Measurements from ENCODE around the gene LRRFIP1.

LRRFIP1 gene

DNA sequence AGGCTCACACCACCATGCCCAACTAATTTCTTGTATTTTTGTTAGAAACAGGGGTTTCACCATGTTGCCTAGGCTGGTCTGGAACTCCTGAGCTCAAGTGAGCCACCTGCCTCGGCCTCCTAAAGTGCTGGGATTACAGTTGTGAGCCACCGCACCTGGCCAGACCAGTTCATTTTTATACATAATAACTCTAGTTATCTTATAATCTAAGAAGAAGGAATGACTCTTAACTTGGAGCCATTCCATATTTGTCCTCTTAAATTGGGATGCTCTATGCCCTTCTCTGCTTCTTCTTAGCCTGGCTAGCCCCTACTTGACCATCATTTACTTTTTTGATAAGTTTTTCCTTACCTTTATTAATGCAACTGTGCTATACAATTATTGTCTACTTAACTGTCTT lies 174.1 kb downstream of the LRRFIP1 start:
- no peak for DNase-seq (ENCODE audit: low read depth)
- no peak overlapping the region for H3K4me3 ChIP-seq (replicated peaks; ENCODE audit: low read depth, low read length)
- TF ChIP-seq, protein P1, sequence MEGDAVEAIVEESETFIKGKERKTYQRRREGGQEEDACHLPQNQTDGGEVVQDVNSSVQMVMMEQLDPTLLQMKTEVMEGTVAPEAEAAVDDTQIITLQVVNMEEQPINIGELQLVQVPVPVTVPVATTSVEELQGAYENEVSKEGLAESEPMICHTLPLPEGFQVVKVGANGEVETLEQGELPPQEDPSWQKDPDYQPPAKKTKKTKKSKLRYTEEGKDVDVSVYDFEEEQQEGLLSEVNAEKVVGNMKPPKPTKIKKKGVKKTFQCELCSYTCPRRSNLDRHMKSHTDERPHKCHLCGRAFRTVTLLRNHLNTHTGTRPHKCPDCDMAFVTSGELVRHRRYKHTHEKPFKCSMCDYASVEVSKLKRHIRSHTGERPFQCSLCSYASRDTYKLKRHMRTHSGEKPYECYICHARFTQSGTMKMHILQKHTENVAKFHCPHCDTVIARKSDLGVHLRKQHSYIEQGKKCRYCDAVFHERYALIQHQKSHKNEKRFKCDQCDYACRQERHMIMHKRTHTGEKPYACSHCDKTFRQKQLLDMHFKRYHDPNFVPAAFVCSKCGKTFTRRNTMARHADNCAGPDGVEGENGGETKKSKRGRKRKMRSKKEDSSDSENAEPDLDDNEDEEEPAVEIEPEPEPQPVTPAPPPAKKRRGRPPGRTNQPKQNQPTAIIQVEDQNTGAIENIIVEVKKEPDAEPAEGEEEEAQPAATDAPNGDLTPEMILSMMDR (IDR thresholded peaks at IDR 0.05; ENCODE audit: low read length, missing control alignments) = no peak

DNA sequence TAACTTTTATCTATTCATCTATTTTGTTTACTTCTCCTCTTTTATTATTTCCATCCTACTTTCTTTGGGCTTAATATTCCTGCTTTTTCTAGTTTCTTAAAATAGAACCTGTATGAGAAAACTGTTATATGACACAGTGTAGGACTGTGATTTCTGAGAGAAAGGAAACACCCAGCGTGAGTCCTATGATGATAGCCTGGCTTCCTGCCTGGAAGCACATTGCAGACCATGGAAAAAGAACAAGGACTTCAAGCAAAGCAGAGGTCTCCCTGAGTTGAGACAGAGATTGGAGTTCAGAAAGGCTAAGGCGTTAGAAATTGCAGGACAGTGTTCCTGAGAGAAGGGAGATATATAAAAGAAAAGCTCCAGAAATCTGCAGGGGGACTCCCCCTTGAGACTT lies 178.9 kb downstream of the LRRFIP1 start:
- peak; percentile 45 for DNase-seq (ENCODE audit: low read depth)
- H3K4me3 ChIP-seq (replicated peaks; ENCODE audit: low read depth, low read length) = no peak overlapping the region
- TF ChIP-seq, protein P1 (IDR thresholded peaks at IDR 0.05; ENCODE audit: low read length, missing control alignments) = no peak

DNA sequence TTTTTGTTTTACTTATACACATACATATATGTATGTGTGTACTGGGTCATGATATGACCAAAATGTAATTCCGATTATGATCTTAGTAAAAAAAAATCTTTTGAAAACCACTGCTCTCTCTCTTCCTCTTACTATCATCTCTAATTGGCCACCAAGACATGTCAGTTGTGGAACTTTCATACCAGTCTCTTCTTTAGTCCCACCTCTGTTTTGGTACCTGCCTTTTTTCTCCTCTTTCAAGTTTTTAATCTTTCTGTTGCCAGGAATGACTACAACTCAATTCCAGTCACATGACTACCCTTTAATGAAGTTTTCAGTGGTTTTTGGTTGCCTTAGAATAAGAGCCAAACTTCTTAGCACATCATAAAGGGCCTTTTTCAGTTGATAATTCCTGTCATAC lies 188.2 kb downstream of the LRRFIP1 start:
- no peak for DNase-seq (ENCODE audit: low read depth)
- H3K4me3 ChIP-seq (replicated peaks; ENCODE audit: low read depth, low read length) = no peak overlapping the region
- TF ChIP-seq, protein P1 (IDR thresholded peaks at IDR 0.05; ENCODE audit: low read length, missing control alignments) = no peak

DNA sequence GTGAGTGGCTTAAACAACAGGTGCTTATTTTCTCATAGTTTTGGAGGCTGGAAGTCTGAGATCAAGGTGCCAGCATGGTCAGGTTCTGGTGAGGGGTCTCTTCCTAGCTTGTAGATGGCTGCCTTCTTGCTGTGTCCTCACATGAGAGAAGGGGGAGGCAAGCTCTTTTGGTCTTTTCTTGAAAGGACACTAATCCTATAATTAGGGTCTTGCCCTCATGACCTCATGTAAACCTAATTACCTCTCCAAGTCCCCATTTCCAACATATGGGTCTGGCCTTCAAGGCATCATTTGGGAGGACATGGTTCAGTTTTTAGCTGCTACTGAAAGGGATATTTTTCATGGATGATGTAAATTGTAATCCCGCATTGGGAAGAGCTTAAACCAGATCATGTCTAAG lies 189.1 kb downstream of the LRRFIP1 start:
- TF ChIP-seq, protein P1 (IDR thresholded peaks at IDR 0.05; ENCODE audit: low read length, missing control alignments) = no peak
- no peak for DNase-seq (ENCODE audit: low read depth)
- no peak overlapping the region for H3K4me3 ChIP-seq (replicated peaks; ENCODE audit: low read depth, low read length)

DNA sequence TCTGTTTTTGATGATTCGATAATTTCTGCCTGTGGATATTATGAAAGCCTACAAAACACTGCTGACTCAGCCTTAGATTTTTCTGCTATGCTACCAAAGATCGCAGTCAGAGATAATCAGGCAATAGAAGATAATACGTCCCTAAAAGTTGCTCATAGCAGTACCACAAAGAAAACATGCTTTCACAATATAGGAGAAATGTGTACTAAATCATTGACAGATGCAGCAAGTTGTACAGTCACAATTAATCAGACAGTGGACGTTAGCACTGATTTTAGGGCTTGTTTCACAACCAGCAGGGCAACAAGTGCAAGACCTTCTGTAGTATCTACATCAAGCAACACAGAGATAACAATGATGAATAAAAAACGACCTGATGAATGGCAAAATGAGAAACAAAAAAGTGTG lies 190.7 kb downstream of the LRRFIP1 start:
- TF ChIP-seq, protein P1 (IDR thresholded peaks at IDR 0.05; ENCODE audit: low read length, missing control alignments) = no peak
- DNase-seq (ENCODE audit: low read depth) = peak; percentile 57
- H3K4me3 ChIP-seq (replicated peaks; ENCODE audit: low read depth, low read length) = no peak overlapping the region

DNA sequence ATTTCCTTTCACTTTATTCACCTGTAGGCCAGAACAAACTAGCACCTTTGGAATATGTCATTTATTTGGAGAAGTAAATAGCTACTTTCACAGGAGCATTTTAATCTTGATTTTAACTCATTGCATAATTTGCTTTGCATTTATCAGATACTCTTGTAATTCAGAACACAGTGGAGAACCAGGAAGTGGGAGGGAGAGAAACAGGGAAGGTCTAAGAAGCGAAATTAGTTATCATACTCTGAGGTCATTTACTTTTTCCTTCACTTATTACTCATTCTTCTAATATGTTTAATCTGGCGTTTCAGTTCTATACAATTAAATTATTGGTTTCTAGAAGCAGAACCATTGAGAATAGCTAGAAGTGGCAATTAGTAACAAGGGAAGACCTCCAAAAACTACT lies 191.8 kb downstream of the LRRFIP1 start:
- H3K4me3 ChIP-seq (replicated peaks; ENCODE audit: low read depth, low read length) = no peak overlapping the region
- DNase-seq (ENCODE audit: low read depth) = peak; percentile 29
- TF ChIP-seq, protein P1 (IDR thresholded peaks at IDR 0.05; ENCODE audit: low read length, missing control alignments) = no peak

DNA sequence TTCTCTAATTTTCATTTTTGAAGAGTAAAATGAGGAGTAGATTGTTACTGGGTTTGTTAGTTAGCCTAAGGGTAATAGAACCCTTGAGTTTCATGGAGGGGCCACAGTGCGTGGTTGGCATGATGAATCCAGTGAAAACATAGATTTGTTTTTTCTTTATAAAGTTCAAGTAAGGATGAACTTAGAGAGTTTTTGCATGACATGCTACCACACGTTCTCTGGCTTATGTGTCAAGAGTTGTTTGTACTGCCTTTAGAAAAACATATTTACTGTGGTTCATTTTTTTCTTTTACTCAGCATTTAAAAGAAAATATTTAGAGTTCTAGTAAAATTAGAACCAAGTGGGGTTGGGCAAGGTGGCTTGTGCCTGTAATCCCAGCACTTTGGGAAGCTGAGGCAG lies 193.0 kb downstream of the LRRFIP1 start:
- H3K4me3 ChIP-seq (replicated peaks; ENCODE audit: low read depth, low read length) = no peak overlapping the region
- TF ChIP-seq, protein P1 (IDR thresholded peaks at IDR 0.05; ENCODE audit: low read length, missing control alignments) = no peak
- DNase-seq (ENCODE audit: low read depth) = no peak
